Erythroblast (primary cell): Measurements from ENCODE around the gene NSG1.

ENCODE experiments used
- DNase-seq, 2 experiments: peaks; one replicate each; lab custom pipeline; 2025; lab: John Stamatoyannopoulos, UW
- GATA1 ChIP-seq: IDR thresholded peaks from 2 replicates; pipeline ENCODE4 v1.6.1; 2011; ENCODE audit warnings: low read depth, mild to moderate bottlenecking, control low read depth, low read length, moderate library complexity
- POLR2A ChIP-seq: IDR thresholded peaks from 2 replicates; pipeline ENCODE4 v1.6.1; 2011; ENCODE audit warnings: mild to moderate bottlenecking, low read length

NSG1 gene

GRCh38 chr4:4385729-4386295 lies 1.1 kb upstream of the NSG1 start:
- no peak for DNase-seq
- no peak for TF ChIP-seq POLR2A
- TF ChIP-seq GATA1: no peak

- TF ChIP-seq GATA1: no peak
- TF ChIP-seq POLR2A: no peak
- DNase-seq: no peak
Observed at GRCh38 chr4:4386296-4386735, 586 bp upstream of the NSG1 start.

- DNase-seq: no peak
- TF ChIP-seq GATA1: no peak
- no peak for TF ChIP-seq POLR2A
Observed at GRCh38 chr4:4387531-4388310, 819 bp downstream of the NSG1 start.

GRCh38 chr4:4388311-4388790 lies 1.4 kb downstream of the NSG1 start:
- DNase-seq: no peak
- TF ChIP-seq GATA1: no peak
- TF ChIP-seq POLR2A: no peak

- no peak for DNase-seq
- no peak for TF ChIP-seq POLR2A
- no peak for TF ChIP-seq GATA1
Observed at GRCh38 chr4:4388836-4389575, 2.1 kb downstream of the NSG1 start.

GRCh38 chr4:4390046-4390445 lies 3.1 kb downstream of the NSG1 start:
- TF ChIP-seq POLR2A: no peak
- no peak for TF ChIP-seq GATA1

GRCh38 chr4:4390515-4391240 lies 3.8 kb downstream of the NSG1 start:
- TF ChIP-seq GATA1 (no peak), POLR2A (no peak)
- no peak for DNase-seq

More at GRCh38 chr4:4390046-4390445, 3.1 kb downstream of the NSG1 start:
- no peak for DNase-seq

GRCh38 chr4:4391866-4392265 lies 5.0 kb downstream of the NSG1 start:
- no peak for DNase-seq
- TF ChIP-seq GATA1 (no peak), POLR2A (no peak)

GRCh38 chr4:4392501-4393183 lies 5.7 kb downstream of the NSG1 start:
- DNase-seq: no peak
- TF ChIP-seq POLR2A: no peak
- TF ChIP-seq GATA1: no peak

GRCh38 chr4:4394644-4395043 lies 7.7 kb downstream of the NSG1 start:
- DNase-seq: peak in 1 of 2 experiments; percentile 14
- TF ChIP-seq POLR2A (no peak), GATA1 (no peak)

GRCh38 chr4:4395371-4395770 lies 8.5 kb downstream of the NSG1 start:
- no peak for DNase-seq
- TF ChIP-seq GATA1: no peak
- no peak for TF ChIP-seq POLR2A

GRCh38 chr4:4395849-4396627 lies 9.1 kb downstream of the NSG1 start:
- TF ChIP-seq POLR2A (no peak), GATA1 (no peak)
- no peak for DNase-seq
